ENCODE results near the gene CHSY1.

- TF ChIP-seq CTCF (IDR thresholded peaks at IDR 0.05) (no peak), POLR2A (IDR thresholded peaks at IDR 0.05) (no peak)
These were observed 48.1 kb downstream of the CHSY1 start for GRCh38 chr15:101203607-101204189.
